HG02610 (cell line): ENCODE results near the gene PRUNE1.

Source experiments
- ATAC-seq: cut with Tn5 transposase; IDR thresholded peaks from one replicate; pipeline ENCODE4 v1.9.1; 2021; ENCODE audit warnings: mild to moderate bottlenecking, moderate library complexity; ENCODE audit not compliant: unreplicated experiment

PRUNE1 gene

GRCh38 chr1:151005729-151006319 lies 2.4 kb upstream of the PRUNE1 start:
- no peak for ATAC-seq

GRCh38 chr1:151006327-151007052 lies 1.8 kb upstream of the PRUNE1 start, which contains the start of gene MINDY1:
MINDY1 (minus strand) TSS chr1:151006902; CDS start chr1:151002617, 4,285 bp downstream.
- ATAC-seq: peak; percentile 44

- no peak for ATAC-seq
Measured at GRCh38 chr1:151007853-151008243, 401 bp upstream of the PRUNE1 start.

GRCh38 chr1:151009206-151009587 lies 948 bp downstream of the PRUNE1 start:
- ATAC-seq: no peak

- ATAC-seq: no peak
Measured at GRCh38 chr1:151009674-151010345, 1.6 kb downstream of the PRUNE1 start.

- ATAC-seq: no peak
Measured at GRCh38 chr1:151010346-151010726, 2.1 kb downstream of the PRUNE1 start.

GRCh38 chr1:151011154-151011850 lies 3.1 kb downstream of the PRUNE1 start:
- no peak for ATAC-seq

- no peak for ATAC-seq
Measured at GRCh38 chr1:151012684-151013471, 4.6 kb downstream of the PRUNE1 start.

- no peak for ATAC-seq
Measured at GRCh38 chr1:151013518-151013917, 5.3 kb downstream of the PRUNE1 start.

- ATAC-seq: peak; percentile 59
Measured at GRCh38 chr1:151024540-151025146, 16.4 kb downstream of the PRUNE1 start.

- ATAC-seq: no peak
Measured at GRCh38 chr1:151026460-151026859, 18.2 kb downstream of the PRUNE1 start.

GRCh38 chr1:151032164-151032563 lies 23.9 kb downstream of the PRUNE1 start:
- ATAC-seq: no peak

GRCh38 chr1:151035167-151035566 lies 26.9 kb downstream of the PRUNE1 start:
- ATAC-seq: no peak

- no peak for ATAC-seq
Measured at GRCh38 chr1:151036356-151036755, 28.1 kb downstream of the PRUNE1 start, which contains the start of gene BNIPL. BNIPL (plus strand) TSS chr1:151036586; CDS start chr1:151036726, 140 bp downstream.

GRCh38 chr1:151037032-151037431 lies 28.8 kb downstream of the PRUNE1 start:
- ATAC-seq: no peak

- no peak for ATAC-seq
Measured at GRCh38 chr1:151039521-151039920, 31.3 kb downstream of the PRUNE1 start.

- no peak for ATAC-seq
Measured at GRCh38 chr1:151043163-151043562, 34.9 kb downstream of the PRUNE1 start.

GRCh38 chr1:151047591-151047924 lies 39.3 kb downstream of the PRUNE1 start, which contains the start of gene C1orf56:
C1orf56 (plus strand) TSS chr1:151047751; CDS start chr1:151047848, 97 bp downstream.
- ATAC-seq: peak; percentile 53

GRCh38 chr1:151047925-151048644 lies 39.8 kb downstream of the PRUNE1 start:
- ATAC-seq: peak; percentile 45
